SU-DHL-6 (cell line): ENCODE measurements around the gene MED10.

Experiments
- EZH2phosphoT487 ChIP-seq: fragments of 200-600 bp; sonication (generic), shearing (Covaris generic); conservative IDR thresholded peaks from 2 replicates; pipeline ENCODE4 v1.6.1; 2018; ENCODE audit warnings: mild to moderate bottlenecking, antibody characterized with exemption, low read length, moderate library complexity, mixed read lengths
- TF ChIP-seq, protein P1 (sequence below): fragments of 200-600 bp; sonication (generic); IDR thresholded peaks from one replicate; pipeline ENCODE4 v1.5.1; 2017; ENCODE audit warnings: antibody characterized with exemption, mild to moderate bottlenecking, low read length, moderate library complexity; ENCODE audit not compliant: insufficient read depth, poor library complexity, severe bottlenecking

DNA sequence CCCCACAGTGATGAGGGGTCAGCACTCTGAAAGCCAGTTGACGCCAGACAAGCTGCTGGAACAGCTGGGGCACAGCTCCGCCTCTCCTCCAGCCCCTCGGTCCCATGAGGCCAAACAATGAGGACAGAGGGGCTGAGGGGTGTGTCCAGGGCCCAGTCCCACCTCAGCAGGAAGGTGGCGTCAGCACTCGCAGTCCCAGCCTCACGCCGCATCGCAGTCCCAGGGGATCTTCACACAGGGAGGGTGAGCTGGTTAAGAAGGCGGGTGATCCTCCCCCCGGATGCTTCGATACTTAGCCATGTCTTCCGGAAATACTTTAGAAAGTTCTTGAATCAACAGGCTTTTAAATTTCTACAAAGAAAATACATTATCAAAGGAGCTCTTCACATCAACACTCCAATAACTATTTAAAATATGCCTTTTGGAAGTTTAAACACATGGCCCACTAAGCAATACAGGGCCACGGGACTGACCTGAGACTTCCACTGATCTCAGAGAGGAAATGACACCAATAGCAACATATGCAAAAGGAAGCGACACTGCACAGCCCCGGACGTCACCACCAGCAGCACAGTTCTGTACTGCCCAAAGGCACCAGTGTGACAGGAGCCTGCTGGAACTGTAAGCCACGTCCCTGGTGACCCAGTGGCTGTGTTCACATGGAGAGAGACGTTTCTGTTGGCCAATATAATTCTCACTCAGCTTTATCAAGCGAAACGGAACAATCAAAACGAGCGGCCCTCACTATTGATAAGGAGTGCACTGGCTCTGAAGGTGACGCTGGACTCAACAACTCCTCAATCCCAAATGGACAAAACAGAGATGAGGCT is 5.9 kb downstream of the MED10 start:
- TF ChIP-seq, protein P1, sequence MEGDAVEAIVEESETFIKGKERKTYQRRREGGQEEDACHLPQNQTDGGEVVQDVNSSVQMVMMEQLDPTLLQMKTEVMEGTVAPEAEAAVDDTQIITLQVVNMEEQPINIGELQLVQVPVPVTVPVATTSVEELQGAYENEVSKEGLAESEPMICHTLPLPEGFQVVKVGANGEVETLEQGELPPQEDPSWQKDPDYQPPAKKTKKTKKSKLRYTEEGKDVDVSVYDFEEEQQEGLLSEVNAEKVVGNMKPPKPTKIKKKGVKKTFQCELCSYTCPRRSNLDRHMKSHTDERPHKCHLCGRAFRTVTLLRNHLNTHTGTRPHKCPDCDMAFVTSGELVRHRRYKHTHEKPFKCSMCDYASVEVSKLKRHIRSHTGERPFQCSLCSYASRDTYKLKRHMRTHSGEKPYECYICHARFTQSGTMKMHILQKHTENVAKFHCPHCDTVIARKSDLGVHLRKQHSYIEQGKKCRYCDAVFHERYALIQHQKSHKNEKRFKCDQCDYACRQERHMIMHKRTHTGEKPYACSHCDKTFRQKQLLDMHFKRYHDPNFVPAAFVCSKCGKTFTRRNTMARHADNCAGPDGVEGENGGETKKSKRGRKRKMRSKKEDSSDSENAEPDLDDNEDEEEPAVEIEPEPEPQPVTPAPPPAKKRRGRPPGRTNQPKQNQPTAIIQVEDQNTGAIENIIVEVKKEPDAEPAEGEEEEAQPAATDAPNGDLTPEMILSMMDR: no peak
- no peak for TF ChIP-seq EZH2phosphoT487
